GM18511 (cell line): Measurements from ENCODE around the gene SPEG.

Experiments
- ATAC-seq: cut with Tn5 transposase; IDR thresholded peaks from one replicate; pipeline ENCODE4 v1.9.1; 2021; ENCODE audit warnings: mild to moderate bottlenecking, moderate library complexity; ENCODE audit not compliant: unreplicated experiment

SPEG gene

DNA sequence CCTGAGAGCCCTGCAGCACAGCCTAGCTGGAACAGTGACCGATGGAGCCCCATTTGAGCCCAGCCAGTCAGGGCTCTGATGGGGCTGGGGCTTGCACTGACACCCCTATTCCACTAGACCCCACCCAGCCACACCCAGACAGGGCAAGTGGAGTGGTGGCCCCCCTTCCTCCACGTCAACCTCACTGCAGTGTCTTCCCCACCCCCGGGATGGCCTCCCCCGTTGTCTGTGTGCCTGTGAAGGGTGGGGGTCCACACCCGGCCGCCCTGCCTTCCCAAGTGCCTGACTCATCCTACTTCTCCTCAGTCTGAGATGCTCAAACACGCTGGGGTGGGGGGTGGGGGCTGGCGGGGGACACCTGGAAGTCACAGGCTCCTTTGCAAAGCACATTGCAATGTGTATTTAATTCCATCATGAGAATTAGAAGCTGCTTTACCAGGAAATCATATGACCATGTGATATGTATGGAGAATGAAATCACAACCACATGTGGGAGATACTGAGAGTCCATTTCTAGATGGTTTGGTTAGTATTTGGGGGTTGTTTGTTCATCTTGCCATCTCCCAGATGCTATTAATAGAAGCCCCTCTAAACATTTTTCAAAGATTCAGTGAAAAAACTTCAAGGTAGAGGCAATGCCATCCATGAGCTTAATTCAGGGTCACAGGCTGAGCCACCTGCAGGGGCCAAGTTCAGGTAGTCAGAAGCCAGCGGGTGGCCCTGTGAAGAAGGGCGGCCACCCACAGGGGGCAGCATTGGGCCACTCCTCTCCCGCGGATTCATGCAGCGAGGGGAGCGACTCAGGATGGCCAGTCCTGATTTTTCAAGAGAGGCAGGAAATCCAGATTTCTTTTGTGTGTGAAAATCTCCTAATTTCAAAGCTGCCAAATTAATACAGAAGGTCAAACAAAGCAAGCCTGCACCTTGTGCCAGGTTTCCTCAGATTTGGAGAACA lies 41.3 kb downstream of the SPEG start:
- peak; percentile 60 for ATAC-seq

DNA sequence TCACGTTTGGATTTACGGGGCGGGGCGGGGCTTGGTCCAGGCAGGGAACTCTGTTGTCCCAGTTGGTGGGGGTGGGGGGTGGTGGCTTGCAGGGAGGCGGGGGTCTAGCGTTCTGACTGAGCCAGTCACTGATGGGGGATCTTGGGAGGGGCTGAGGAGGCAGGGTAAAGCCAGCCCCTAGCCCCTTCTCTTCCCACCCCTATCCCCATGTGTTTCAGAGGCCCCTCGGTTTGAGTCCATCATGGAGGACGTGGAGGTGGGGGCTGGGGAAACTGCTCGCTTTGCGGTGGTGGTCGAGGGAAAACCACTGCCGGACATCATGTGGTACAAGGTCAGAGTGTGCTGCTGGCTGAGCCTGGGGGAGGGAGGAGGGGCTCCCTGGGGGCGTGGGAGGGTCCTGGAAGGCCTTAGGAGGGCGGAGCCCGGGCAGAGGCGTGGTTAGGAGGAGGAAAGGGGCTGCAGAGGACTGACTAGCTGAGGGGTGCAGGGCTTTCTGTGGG lies 42.1 kb downstream of the SPEG start:
- ATAC-seq = no peak

DNA sequence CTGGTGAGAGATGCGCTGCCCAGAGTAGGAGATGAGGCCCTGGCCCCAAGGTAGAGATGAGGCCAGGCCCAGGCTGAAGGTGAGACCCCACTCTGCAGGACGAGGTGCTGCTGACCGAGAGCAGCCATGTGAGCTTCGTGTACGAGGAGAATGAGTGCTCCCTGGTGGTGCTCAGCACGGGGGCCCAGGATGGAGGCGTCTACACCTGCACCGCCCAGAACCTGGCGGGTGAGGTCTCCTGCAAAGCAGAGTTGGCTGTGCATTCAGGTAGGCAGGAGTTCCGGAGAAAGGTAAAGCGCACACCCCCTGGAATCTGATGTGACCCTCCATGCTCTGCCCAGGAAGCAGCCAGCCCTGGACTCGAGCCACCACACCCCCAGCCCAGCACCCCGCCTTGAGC lies 42.5 kb downstream of the SPEG start:
- ATAC-seq = no peak

DNA sequence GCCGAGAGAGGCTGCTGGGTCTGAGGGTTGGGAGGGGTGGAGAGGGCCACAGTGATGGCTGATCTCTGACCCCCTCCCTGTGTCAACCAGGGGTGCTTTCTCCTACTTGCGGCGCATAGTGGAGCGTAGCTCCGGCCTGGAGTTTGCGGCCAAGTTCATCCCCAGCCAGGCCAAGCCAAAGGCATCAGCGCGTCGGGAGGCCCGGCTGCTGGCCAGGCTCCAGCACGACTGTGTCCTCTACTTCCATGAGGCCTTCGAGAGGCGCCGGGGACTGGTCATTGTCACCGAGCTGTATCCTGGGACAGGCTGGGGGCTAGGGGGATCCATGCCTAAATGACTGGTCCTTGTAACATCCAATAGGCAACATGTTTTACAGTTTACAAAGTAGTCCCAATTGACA lies 43.2 kb downstream of the SPEG start:
- ATAC-seq = no peak

DNA sequence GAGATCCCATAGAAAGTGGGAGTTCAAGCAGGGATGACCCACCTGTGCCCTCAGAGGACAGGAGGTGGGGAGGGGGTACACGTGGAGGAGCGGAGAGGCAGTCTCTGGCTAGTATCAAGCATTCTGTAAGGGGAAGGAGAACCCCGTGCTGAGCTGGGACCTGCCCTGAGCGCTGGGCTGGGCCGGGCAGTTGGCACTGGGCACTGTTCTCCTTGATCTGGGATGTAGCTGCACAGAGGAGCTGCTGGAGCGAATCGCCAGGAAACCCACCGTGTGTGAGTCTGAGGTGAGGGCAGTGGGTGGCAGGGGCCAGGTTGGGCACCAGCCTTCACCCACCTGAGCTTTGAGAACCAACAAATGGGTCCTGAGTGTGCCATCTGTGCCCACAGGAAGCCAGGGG lies 44.3 kb downstream of the SPEG start:
- no peak for ATAC-seq

DNA sequence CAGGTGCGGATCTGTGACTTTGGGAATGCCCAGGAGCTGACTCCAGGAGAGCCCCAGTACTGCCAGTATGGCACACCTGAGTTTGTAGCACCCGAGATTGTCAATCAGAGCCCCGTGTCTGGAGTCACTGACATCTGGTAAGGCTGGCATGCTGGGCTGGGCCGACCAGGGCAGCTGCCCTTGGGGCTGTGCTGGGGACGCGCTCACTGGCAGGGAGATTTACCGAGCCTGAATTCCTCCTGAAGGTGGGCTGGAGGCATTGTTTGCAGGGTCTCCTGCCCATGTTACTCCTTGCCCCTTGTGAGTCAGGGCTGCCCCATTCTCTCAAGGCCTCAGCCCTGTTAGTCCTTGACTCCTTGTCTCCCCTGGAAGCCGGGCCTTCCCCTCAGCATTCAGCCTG lies 45.4 kb downstream of the SPEG start:
- ATAC-seq = no peak

DNA sequence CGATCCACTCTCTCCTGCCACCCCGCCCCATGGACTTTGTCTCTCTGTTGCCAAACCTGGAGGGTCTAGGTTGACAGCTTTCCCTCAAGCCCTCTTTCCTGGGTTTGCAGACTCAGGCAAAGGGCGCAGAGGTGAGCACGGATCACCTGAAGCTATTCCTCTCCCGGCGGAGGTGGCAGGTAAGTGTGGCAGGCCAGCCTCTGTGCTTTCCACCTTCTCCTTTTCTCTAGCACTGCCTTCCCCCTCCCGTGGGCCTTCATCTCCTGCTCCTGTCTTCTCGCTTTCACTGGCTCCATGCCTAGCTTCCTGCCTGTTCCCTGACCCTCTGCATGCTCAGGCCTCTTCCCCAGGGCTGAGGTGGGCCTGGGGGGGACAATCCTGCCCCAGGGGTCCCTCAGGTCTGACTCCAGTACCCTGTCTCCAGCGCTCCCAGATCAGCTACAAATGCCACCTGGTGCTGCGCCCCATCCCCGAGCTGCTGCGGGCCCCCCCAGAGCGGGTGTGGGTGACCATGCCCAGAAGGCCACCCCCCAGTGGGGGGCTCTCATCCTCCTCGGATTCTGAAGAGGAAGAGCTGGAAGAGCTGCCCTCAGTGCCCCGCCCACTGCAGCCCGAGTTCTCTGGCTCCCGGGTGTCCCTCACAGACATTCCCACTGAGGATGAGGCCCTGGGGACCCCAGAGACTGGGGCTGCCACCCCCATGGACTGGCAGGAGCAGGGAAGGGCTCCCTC lies 48.2 kb downstream of the SPEG start:
- no peak for ATAC-seq

DNA sequence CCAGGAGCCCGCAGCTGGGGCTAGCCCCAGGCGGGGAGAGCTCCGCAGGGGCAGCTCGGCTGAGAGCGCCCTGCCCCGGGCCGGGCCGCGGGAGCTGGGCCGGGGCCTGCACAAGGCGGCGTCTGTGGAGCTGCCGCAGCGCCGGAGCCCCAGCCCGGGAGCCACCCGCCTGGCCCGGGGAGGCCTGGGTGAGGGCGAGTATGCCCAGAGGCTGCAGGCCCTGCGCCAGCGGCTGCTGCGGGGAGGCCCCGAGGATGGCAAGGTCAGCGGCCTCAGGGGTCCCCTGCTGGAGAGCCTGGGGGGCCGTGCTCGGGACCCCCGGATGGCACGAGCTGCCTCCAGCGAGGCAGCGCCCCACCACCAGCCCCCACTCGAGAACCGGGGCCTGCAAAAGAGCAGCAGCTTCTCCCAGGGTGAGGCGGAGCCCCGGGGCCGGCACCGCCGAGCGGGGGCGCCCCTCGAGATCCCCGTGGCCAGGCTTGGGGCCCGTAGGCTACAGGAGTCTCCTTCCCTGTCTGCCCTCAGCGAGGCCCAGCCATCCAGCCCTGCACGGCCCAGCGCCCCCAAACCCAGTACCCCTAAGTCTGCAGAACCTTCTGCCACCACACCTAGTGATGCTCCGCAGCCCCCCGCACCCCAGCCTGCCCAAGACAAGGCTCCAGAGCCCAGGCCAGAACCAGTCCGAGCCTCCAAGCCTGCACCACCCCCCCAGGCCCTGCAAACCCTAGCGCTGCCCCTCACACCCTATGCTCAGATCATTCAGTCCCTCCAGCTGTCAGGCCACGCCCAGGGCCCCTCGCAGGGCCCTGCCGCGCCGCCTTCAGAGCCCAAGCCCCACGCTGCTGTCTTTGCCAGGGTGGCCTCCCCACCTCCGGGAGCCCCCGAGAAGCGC lies 49.1 kb downstream of the SPEG start:
- ATAC-seq = no peak

DNA sequence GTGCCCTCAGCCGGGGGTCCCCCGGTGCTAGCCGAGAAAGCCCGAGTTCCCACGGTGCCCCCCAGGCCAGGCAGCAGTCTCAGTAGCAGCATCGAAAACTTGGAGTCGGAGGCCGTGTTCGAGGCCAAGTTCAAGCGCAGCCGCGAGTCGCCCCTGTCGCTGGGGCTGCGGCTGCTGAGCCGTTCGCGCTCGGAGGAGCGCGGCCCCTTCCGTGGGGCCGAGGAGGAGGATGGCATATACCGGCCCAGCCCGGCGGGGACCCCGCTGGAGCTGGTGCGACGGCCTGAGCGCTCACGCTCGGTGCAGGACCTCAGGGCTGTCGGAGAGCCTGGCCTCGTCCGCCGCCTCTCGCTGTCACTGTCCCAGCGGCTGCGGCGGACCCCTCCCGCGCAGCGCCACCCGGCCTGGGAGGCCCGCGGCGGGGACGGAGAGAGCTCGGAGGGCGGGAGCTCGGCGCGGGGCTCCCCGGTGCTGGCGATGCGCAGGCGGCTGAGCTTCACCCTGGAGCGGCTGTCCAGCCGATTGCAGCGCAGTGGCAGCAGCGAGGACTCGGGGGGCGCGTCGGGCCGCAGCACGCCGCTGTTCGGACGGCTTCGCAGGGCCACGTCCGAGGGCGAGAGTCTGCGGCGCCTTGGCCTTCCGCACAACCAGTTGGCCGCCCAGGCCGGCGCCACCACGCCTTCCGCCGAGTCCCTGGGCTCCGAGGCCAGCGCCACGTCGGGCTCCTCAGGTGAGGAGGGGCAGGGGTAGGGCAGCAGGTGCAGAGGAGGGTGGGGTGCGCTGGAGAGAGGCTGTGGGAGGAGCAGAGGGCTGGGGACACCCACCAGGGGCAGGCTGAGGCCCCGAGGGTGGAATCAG lies 49.9 kb downstream of the SPEG start:
- no peak for ATAC-seq

DNA sequence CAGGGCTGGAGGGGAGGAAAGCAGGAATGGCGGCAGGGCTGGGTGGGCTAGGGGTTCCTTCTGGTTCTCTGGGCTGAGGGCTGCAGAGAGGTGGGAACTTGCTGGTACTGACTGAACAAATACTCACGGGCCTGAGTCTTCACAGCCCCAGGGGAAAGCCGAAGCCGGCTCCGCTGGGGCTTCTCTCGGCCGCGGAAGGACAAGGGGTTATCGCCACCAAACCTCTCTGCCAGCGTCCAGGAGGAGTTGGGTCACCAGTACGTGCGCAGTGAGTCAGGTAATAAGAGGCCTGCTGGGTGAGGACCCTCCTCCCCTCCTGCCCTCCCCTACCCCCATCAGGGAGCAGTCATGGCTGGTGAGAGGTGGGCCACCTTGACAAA lies 50.5 kb downstream of the SPEG start:
- no peak for ATAC-seq

DNA sequence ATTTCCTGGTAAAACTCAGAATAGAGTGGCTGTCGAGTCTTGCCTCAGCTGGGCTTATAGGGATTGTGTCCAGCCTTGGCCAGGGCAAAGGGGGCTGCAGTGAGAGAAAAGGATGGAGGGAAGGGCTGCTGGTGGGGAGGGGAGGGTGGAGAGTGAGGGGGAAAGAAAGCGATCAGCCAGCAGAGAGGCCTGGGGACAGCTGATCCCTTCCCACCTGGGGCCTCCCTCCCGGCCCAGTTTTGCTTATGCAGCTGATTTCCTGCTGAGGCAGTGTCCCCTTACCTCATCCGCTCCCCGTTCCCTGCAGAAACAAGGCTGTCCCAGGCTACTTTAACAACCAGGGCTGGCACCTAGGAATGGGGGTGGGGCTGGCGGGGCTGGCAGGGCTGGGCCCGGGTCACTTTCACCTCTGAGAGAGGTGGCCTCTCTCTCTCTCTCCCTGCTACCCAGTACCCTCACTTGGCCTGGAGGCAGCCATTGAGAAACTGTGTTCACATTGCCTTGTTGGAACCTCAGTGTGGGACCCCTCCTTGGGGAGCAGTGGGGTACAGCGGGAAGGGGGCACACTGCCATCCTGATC lies 51.8 kb downstream of the SPEG start:
- no peak for ATAC-seq

DNA sequence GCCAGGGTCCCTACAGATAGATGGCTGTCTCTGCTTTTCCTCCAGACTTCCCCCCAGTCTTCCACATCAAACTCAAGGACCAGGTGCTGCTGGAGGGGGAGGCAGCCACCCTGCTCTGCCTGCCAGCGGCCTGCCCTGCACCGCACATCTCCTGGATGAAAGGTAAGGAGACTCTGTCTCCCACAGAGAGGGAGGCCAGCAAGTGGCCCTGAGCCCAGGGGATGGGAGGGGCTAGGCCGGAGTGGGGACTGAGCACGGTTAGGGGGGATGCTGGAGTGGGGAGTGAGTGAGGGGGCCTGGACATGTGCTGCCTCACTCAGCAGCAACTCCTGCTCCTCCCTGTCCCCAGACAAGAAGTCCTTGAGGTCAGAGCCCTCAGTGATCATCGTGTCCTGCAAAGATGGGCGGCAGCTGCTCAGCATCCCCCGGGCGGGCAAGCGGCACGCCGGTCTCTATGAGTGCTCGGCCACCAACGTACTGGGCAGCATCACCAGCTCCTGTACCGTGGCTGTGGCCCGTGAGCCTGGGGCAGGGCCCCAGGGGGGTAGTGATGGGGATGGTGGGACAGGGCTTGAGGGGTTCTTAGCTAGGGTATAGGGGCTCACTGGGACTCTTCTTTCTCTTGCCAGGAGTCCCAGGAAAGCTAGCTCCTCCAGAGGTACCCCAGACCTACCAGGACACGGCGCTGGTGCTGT lies 53.7 kb downstream of the SPEG start:
- ATAC-seq = no peak

DNA sequence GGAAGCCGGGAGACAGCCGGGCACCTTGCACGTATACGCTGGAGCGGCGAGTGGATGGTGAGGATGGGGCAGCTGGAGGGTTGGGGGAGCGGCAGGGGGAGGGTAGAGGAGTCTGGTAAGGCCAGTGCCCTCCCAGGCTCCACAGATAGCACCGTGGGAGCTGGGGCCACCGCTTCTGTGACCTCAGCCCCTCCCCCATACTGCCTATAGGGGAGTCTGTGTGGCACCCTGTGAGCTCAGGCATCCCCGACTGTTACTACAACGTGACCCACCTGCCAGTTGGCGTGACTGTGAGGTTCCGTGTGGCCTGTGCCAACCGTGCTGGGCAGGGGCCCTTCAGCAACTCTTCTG lies 54.2 kb downstream of the SPEG start:
- ATAC-seq = no peak

DNA sequence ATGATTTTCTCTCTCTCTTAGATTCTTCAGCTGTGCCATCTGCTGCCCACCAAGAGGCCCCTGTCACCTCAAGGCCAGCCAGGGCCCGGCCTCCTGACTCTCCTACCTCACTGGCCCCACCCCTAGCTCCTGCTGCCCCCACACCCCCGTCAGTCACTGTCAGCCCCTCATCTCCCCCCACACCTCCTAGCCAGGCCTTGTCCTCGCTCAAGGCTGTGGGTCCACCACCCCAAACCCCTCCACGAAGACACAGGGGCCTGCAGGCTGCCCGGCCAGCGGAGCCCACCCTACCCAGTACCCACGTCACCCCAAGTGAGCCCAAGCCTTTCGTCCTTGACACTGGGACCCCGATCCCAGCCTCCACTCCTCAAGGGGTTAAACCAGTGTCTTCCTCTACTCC lies 54.7 kb downstream of the SPEG start:
- ATAC-seq = no peak

DNA sequence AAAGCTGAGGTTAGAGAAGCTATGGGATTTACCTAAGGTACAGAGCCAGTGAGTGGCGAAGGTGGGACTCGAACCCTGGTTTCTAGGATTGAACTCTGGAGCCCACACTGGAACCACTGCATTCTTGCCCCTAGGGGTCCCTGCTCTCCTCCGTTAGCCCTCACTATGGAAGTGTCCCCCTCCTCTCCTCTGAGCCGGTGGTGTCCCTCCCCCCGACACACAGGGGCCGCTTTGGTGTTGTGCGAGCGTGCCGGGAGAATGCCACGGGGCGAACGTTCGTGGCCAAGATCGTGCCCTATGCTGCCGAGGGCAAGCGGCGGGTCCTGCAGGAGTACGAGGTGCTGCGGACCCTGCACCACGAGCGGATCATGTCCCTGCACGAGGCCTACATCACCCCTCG lies 55.5 kb downstream of the SPEG start:
- ATAC-seq = no peak

DNA sequence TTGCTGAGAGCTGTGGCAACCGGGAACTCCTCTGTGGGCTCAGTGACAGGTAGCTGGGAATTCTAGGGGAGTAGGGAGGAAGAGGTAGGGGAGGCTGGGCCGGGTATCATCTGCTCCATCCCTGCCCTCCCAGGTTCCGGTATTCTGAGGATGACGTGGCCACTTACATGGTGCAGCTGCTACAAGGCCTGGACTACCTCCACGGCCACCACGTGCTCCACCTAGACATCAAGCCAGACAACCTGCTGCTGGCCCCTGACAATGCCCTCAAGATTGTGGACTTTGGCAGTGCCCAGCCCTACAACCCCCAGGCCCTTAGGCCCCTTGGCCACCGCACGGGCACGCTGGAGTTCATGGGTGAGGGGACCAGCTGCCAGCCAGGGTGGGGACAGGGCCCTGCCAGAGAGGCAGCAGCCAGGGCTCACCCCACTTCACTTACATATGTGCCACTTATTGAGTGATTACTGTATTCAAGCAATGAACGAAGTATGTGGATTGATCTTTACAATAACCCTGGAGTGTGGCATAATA lies 56.0 kb downstream of the SPEG start:
- ATAC-seq = no peak

DNA sequence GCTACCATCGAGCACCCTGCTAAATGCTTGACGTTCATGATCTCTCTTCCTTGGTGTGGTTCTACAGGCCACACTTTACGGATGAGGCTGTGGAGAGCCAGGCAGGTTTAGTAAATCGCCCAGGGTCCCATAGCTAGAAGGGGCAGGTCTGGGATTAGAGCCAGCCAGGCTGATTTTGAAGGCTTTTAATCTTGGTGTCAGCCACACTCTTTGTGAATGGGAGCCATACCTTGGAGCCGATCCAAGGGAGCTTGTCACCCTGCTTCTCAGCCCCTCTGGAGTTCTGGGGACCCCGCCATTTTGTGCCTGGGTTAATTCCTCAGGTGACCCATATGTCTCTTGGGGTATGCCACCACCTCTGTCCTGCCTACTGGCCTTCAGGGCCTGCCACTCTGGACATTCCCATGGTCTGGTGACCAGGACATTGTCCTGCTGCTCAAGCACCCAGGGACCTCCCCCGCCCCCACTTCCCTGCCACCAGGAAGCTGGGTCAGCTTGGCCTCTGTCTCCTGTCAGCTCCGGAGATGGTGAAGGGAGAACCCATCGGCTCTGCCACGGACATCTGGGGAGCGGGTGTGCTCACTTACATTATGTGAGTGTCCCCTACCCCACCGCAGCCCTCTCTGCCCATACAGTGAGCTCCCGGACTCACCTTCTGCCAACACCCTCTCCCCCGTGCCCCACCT lies 56.8 kb downstream of the SPEG start:
- no peak for ATAC-seq

DNA sequence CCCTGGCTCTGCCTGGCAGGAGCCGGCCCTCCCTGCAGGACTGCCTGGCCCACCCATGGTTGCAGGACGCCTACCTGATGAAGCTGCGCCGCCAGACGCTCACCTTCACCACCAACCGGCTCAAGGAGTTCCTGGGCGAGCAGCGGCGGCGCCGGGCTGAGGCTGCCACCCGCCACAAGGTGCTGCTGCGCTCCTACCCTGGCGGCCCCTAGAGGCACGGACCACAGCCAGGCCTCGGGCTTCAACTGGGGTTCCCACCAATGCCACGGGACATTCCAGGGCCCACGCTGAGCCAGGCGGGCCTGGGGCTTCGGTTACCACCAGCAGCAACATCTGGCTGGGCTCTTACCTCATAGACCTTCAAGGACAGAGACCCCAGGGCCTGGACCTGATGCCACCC lies 57.9 kb downstream of the SPEG start:
- ATAC-seq = no peak
